ENCODE measurements around the gene IQCE. TPM values are rescaled to one million over a fixed set of nuclear protein-coding genes. Genes with fewer than 3 reads are reported as not detected.

IQCE gene
- total and polyA plus RNA-seq, 4 experiments from 2014 or later = 0.81 to 9.4 (median 5.9) TPM

- CTCF ChIA-PET (ENCODE audit: partially characterized antibody) = no interaction called here
- peak overlapping the region; percentile 73 for H3K27ac ChIP-seq (ENCODE audit: low read depth, low read length)
- H3K4me1 ChIP-seq (ENCODE audit: insufficient read depth, low read length) = peaks cover 60% of the 10 kb centered on the region
Measured at GRCh38 chr7:2512713-2513112, 46.1 kb upstream of the IQCE start.

GRCh38 chr7:2513702-2514101 is 45.1 kb upstream of the IQCE start:
- no peak overlapping the region for H3K27ac ChIP-seq (ENCODE audit: low read depth, low read length)
- no peaks in the 10 kb centered on the region for H3K36me3 ChIP-seq (ENCODE audit: insufficient read depth, low read length)
- Mint-ChIP-seq H3K4me3 (no peak overlapping the region), H3K27me3 (no peaks in the 10 kb centered on the region), H3K9me3 (no peaks in the 10 kb centered on the region), H3K36me3 (peaks cover 0 to 1% of the 10 kb centered on the region in 2 donors), H3K4me1 (peaks cover 31 to 66% (median 52%) of the 10 kb centered on the region in 4 donors), H3K27ac (peak overlapping the region in 3 of 7 donors; percentile 63 to 99 (median 98))
- peaks cover 60% of the 10 kb centered on the region for H3K4me1 ChIP-seq (ENCODE audit: insufficient read depth, low read length)
- no peaks in the 10 kb centered on the region for H3K9me3 ChIP-seq (ENCODE audit: control insufficient read depth in 1 of 2, low read length in 2 of 2)
- CTCF ChIA-PET (ENCODE audit: partially characterized antibody) = no interaction called here
- H3K4me3 ChIP-seq (ENCODE audit: low read length in 2 of 2) = no peak overlapping the region
- H3K27me3 ChIP-seq (ENCODE audit: insufficient read depth, low read length) = no peaks in the 10 kb centered on the region
- no peak for DNase-seq
- intact Hi-C loops (cut with micrococcal nuclease) = no loop called here
- POLR2A ChIA-PET (ENCODE audit: partially characterized antibody) = interaction anchor here (7.2 kb wide), 1 partner anchor 10 kb away, joined by 511 read pairs; the partner anchor contains the start of gene LFNG

More at GRCh38 chr7:2512713-2513112, 46.1 kb upstream of the IQCE start:
- Mint-ChIP-seq H3K27me3 (no peaks in the 10 kb centered on the region), H3K4me1 (peaks cover 31 to 67% (median 52%) of the 10 kb centered on the region in 4 donors), H3K27ac (peak overlapping the region; percentile 95 to 99 (median 97)), H3K36me3 (peaks cover 0 to under 1% of the 10 kb centered on the region in 2 donors), H3K9me3 (no peaks in the 10 kb centered on the region), H3K4me3 (peak overlapping the region in 7 of 8 donors; percentile 58 to 89 (median 77))
- Histone ChIP-seq H3K9me3 (ENCODE audit: control insufficient read depth in 1 of 2, low read length in 2 of 2) (no peaks in the 10 kb centered on the region), H3K36me3 (ENCODE audit: insufficient read depth, low read length) (no peaks in the 10 kb centered on the region), H3K4me3 (ENCODE audit: low read length in 2 of 2) (no peak overlapping the region), H3K27me3 (ENCODE audit: insufficient read depth, low read length) (no peaks in the 10 kb centered on the region)
- POLR2A ChIA-PET (ENCODE audit: partially characterized antibody) = interaction anchor here (7.2 kb wide), 1 partner anchor 11 kb away, joined by 511 read pairs; the partner anchor contains the start of gene LFNG
- intact Hi-C loops (cut with micrococcal nuclease) = no loop called here
- no peak for DNase-seq

- DNase-seq = no peak
- peaks cover 0 to 2% of the 10 kb centered on the region in 2 donors for H3K36me3 Mint-ChIP-seq
- no peaks in the 10 kb centered on the region for H3K27me3 Mint-ChIP-seq
- ChIA-PET CTCF (ENCODE audit: partially characterized antibody) (no interaction called here), POLR2A (ENCODE audit: partially characterized antibody) (interaction anchor here (0.9 kb wide), 1 partner anchor 12 kb away, joined by 3 read pairs; no protein-coding TSS in a partner anchor)
- no peaks in the 10 kb centered on the region for H3K9me3 ChIP-seq (ENCODE audit: control insufficient read depth in 1 of 2, low read length in 2 of 2)
- H3K4me1 ChIP-seq (ENCODE audit: insufficient read depth, low read length) = peaks cover 54% of the 10 kb centered on the region
- no peak overlapping the region for H3K27ac ChIP-seq (ENCODE audit: low read depth, low read length)
- no peak overlapping the region for H3K27ac Mint-ChIP-seq
- no peak overlapping the region for H3K4me3 ChIP-seq (ENCODE audit: low read length in 2 of 2)
- intact Hi-C loops (cut with micrococcal nuclease) = no loop called here
- no peak overlapping the region for H3K4me3 Mint-ChIP-seq
- H3K27me3 ChIP-seq (ENCODE audit: insufficient read depth, low read length) = no peaks in the 10 kb centered on the region
- H3K36me3 ChIP-seq (ENCODE audit: insufficient read depth, low read length) = no peaks in the 10 kb centered on the region
- no peaks in the 10 kb centered on the region for H3K9me3 Mint-ChIP-seq
- H3K4me1 Mint-ChIP-seq = peaks cover 28 to 56% (median 43%) of the 10 kb centered on the region in 4 donors
Measured at GRCh38 chr7:2514473-2515423, 44.0 kb upstream of the IQCE start.

GRCh38 chr7:2515424-2516193 is 43.2 kb upstream of the IQCE start:
- peaks cover 25 to 53% (median 36%) of the 10 kb centered on the region in 4 donors for H3K4me1 Mint-ChIP-seq
- H3K27ac Mint-ChIP-seq = peak overlapping the region in 1 of 7 donors; percentile 24
- H3K27me3 Mint-ChIP-seq = no peaks in the 10 kb centered on the region
- Histone ChIP-seq H3K36me3 (ENCODE audit: insufficient read depth, low read length) (no peaks in the 10 kb centered on the region), H3K27ac (ENCODE audit: low read depth, low read length) (no peak overlapping the region), H3K4me1 (ENCODE audit: insufficient read depth, low read length) (peaks cover 46% of the 10 kb centered on the region), H3K27me3 (ENCODE audit: insufficient read depth, low read length) (no peaks in the 10 kb centered on the region), H3K4me3 (ENCODE audit: low read length in 2 of 2) (no peak overlapping the region), H3K9me3 (ENCODE audit: control insufficient read depth in 1 of 2, low read length in 2 of 2) (no peaks in the 10 kb centered on the region)
- peaks cover under 1 to 8% of the 10 kb centered on the region in 2 donors for H3K36me3 Mint-ChIP-seq
- CTCF ChIA-PET (ENCODE audit: partially characterized antibody) = no interaction called here
- intact Hi-C loops (cut with micrococcal nuclease) = no loop called here
- POLR2A ChIA-PET (ENCODE audit: partially characterized antibody) = interaction anchor here (0.9 to 1.4 kb wide), 2 partner anchors 11 to 13 kb away, joined by 3 to 4 read pairs; no protein-coding TSS in a partner anchor
- no peak overlapping the region for H3K4me3 Mint-ChIP-seq
- no peaks in the 10 kb centered on the region for H3K9me3 Mint-ChIP-seq
- DNase-seq = no peak

GRCh38 chr7:2516194-2516555 is 42.6 kb upstream of the IQCE start:
- Mint-ChIP-seq H3K36me3 (peaks cover 4 to 11% of the 10 kb centered on the region in 2 donors), H3K4me3 (no peak overlapping the region), H3K27ac (no peak overlapping the region), H3K4me1 (peaks cover 25 to 51% (median 32%) of the 10 kb centered on the region in 4 donors), H3K9me3 (no peaks in the 10 kb centered on the region), H3K27me3 (no peaks in the 10 kb centered on the region)
- peaks cover 40% of the 10 kb centered on the region for H3K4me1 ChIP-seq (ENCODE audit: insufficient read depth, low read length)
- DNase-seq = no peak
- intact Hi-C loops (cut with micrococcal nuclease) = no loop called here
- H3K36me3 ChIP-seq (ENCODE audit: insufficient read depth, low read length) = no peaks in the 10 kb centered on the region
- H3K4me3 ChIP-seq (ENCODE audit: low read length in 2 of 2) = no peak overlapping the region
- no peaks in the 10 kb centered on the region for H3K9me3 ChIP-seq (ENCODE audit: control insufficient read depth in 1 of 2, low read length in 2 of 2)
- ChIA-PET POLR2A (ENCODE audit: partially characterized antibody) (interaction anchor here (1.4 to 15.7 kb wide), 2 partner anchors 6 to 13 kb away, joined by 4 to 511 read pairs; no protein-coding TSS in a partner anchor), CTCF (ENCODE audit: partially characterized antibody) (no interaction called here)
- no peak overlapping the region for H3K27ac ChIP-seq (ENCODE audit: low read depth, low read length)
- H3K27me3 ChIP-seq (ENCODE audit: insufficient read depth, low read length) = no peaks in the 10 kb centered on the region

- no peak overlapping the region for H3K27ac ChIP-seq (ENCODE audit: low read depth, low read length)
- H3K4me3 ChIP-seq (ENCODE audit: low read length in 2 of 2) = no peak overlapping the region
- intact Hi-C loops (cut with micrococcal nuclease) = no loop called here
- Mint-ChIP-seq H3K36me3 (peaks cover 10 to 17% of the 10 kb centered on the region in 2 donors), H3K4me3 (peak overlapping the region in 1 of 8 donors; percentile 15), H3K4me1 (peaks cover 22 to 48% (median 30%) of the 10 kb centered on the region in 4 donors), H3K9me3 (no peaks in the 10 kb centered on the region), H3K27ac (peak overlapping the region in 1 of 7 donors; percentile 84), H3K27me3 (no peaks in the 10 kb centered on the region)
- ChIA-PET POLR2A (ENCODE audit: partially characterized antibody) (interaction anchor here (0.8 to 15.7 kb wide), 4 partner anchors 6 to 48 kb away, joined by 3 to 511 read pairs (median 50); no protein-coding TSS in a partner anchor), CTCF (ENCODE audit: partially characterized antibody) (no interaction called here)
- no peaks in the 10 kb centered on the region for H3K27me3 ChIP-seq (ENCODE audit: insufficient read depth, low read length)
- H3K9me3 ChIP-seq (ENCODE audit: control insufficient read depth in 1 of 2, low read length in 2 of 2) = no peaks in the 10 kb centered on the region
- H3K36me3 ChIP-seq (ENCODE audit: insufficient read depth, low read length) = no peaks in the 10 kb centered on the region
- peaks cover 35% of the 10 kb centered on the region for H3K4me1 ChIP-seq (ENCODE audit: insufficient read depth, low read length)
- no peak for DNase-seq
Measured at GRCh38 chr7:2517026-2517425, 41.8 kb upstream of the IQCE start.

Data from CD4-positive, alpha-beta memory T cell (primary cell).